ENCODE measurements around the gene PDE4D.

DNA sequence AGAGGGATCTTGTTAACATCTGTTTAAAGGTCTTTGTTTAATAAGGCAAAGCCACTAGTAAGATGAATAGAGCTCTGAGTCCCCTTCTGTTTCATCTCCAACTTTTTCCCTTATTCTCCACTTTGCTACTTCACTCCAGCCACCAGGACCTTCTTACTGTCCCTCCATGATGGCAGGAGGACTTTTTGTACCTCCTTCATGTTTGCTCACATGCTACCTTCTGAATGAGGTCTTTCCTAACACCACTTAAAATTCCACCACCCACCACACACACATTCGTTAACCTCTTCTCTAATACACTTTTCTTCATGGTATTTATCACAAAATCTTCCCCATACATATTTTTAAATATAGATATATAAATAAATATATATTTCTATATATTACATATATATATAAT, 501.9 kb downstream of the PDE4D start:
- no peak for TF ChIP-seq CTCF (IDR thresholded peaks at IDR 0.05)
- no peak for TF ChIP-seq POLR2A (IDR thresholded peaks at IDR 0.05)
